C4-2B (cell line): ENCODE data around the gene SP2.

Source experiments
- CTCF ChIP-seq: fragments of 450-650 bp; conservative IDR thresholded peaks from 2 replicates; pipeline ENCODE4 v1.5.1; 2017; ENCODE audit warnings: mild to moderate bottlenecking
- ZFX ChIP-seq: fragments of 450-650 bp; IDR thresholded peaks from 2 replicates; pipeline ENCODE4 v1.6.1; 2017

DNA sequence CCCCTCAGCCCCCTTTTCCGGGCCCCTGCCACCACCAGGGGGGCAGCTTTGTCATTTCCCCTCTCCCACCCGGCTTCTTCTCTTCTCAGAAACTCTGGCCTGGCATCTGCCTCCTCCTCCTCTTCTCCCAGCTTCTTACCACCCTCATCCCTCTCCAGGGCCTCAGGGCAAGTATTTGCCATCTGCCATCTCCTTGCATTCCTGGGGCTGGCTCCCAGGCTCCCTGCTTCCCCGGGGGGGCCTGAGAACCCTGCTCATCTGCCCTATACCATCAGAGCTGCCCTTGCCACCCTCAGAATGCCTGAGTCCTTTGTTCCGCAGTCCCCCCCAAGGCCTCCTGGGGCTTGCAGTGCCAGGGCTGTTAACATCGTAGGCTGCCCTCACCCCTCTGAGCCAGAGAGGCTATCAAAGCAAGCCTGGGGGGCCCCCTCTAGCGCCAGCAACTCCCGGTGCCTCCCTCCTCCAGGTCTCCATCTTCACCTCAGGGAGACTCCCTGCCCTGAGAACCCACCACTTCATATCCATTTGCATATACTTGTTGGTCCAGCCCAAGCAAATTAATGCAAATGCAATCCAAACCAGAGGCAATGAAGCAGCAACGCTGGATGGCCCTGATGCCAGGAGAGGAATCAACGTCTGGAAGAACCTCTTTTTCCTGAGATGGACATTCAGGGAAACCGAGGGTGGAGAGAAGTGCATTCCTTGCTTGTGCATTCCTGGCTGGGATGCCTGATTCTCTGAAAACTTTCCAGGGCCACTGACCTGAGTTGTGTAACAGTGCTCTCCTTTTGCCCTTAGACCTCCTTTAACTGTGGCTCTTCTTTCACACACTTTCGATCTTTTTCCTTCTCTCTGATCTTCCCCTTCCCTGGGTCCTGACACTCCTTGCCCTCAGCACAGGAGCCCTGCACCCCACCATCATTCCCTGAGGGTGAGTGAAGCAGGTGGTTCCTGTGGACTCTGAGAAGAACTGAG is 20.7 kb upstream of the SP2 start:
- no peak for TF ChIP-seq CTCF
- no peak for TF ChIP-seq ZFX
